Hematopoietic multipotent progenitor cell treated with erythropoietin and hydrocortisone succinate and interleukin-3 and kit ligand, for 6 days (in vitro differentiated cells): ENCODE measurements around the gene AKAP8L.

Experiments used
- DNase-seq: peaks from one replicate; pipeline ENCODE4 v3.0.0-alpha.2; 2015

The AKAP8L gene, protein sequence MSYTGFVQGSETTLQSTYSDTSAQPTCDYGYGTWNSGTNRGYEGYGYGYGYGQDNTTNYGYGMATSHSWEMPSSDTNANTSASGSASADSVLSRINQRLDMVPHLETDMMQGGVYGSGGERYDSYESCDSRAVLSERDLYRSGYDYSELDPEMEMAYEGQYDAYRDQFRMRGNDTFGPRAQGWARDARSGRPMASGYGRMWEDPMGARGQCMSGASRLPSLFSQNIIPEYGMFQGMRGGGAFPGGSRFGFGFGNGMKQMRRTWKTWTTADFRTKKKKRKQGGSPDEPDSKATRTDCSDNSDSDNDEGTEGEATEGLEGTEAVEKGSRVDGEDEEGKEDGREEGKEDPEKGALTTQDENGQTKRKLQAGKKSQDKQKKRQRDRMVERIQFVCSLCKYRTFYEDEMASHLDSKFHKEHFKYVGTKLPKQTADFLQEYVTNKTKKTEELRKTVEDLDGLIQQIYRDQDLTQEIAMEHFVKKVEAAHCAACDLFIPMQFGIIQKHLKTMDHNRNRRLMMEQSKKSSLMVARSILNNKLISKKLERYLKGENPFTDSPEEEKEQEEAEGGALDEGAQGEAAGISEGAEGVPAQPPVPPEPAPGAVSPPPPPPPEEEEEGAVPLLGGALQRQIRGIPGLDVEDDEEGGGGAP

DNA sequence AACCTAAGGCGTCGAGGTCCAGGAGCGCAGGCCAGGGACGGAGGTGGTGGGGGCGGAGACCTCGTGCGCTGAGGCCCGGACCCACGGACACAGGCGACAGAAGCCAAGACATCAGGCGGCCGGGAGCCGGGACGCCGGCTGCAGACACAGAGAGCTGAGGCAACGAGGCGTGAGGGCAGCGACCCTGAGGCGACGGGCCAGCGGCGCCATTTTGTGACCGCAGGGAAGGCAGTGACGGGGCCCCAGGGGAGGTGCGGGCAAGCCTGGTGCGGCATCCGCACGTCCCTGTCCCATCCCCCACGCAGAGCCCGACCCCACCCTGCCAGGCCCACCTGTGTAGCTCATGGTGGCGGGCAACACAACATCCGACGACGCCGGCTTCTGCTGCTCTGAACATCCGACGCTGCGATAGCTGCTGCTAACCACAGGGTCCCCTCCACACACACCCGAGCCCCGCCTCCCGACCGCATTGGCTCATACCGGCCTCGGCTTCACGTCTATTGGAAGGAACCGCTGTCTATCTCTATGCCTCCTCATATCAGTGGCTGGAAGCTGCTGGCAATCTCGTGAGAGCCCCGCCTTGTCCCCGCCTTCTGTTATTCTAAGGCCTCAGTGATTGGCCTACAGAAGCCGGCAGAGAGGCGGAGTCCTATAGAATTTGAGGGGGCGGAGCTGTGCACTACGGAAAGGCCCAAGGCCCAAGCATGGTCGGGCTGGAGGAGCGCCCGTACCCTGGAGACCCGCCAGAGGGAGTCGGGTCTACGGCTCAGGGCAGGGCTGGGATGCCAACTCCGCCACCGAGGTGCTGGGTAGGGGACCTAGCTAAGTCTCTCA lies at the start of gene AKAP8L:
AKAP8L (minus strand) TSS at position 410 of the 834 bp plus-strand sequence; CDS start at position 345, 65 bp downstream.
- peak; percentile 100 for DNase-seq

DNA sequence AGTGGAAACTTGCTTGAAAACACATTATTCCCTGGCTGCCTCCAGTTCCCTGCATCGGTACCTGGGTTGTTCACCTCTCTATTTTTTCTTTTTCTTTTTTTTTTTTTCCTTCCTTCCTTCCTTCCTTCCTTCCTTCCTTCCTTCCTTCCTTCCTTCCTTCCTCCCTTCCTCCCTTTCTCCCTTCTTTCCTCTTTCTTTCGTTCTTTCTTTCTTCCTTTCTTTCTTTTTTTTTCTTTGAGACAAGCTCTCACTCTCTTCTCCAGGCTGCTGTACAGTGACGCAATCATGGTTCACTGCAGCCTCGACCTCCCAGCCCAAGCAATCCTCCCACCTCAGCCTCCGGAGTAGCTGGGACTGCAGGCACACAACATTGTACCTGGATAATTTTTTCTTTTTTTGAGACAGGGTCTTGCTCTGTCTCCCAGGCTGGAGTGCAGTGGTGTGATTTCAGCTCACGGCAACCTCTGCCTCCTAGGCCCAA lies 49.0 kb upstream of the AKAP8L start:
- no peak for DNase-seq

DNA sequence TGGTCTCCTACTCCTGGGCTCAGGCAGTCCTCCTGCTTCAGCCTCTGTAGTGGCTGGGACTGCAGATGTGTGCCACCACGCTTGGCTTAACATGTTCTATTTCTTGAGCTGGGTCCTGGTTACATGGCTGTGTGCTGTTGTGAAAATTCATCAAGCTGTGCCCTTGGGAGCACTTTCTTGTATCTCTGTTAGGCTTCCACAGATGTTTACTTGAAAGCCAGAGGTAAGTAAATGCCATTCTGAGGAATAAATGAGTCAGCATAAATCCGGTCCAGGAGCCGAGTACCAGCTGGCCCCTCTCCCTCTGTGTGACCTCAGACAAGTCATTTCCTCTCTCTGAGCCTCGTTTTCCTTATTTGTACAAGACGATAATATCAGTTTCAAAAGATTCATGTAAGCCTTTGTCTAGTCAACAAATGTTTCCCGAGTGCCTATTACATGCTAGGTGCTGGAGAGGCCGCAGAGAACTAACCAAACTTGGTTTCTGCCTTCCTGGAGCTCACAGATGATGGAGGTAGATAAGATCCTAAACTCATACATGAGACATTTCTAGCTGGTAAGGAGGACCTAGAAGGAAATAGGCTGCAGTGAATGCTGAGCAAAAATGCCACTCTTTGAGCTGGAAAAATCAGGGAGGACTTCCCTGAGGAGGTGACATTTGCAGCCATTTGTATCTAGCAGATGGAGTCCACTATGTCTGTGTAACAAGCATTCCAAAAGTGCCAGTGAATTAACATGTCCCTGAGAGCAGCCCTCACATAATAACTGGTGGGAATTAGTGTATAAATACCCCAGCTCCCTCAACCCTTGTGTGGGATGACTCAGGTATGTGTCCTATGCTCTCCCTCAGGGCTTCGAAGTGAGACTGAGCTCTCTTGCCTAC lies 48.3 kb upstream of the AKAP8L start:
- DNase-seq, result peak; percentile 68

DNA sequence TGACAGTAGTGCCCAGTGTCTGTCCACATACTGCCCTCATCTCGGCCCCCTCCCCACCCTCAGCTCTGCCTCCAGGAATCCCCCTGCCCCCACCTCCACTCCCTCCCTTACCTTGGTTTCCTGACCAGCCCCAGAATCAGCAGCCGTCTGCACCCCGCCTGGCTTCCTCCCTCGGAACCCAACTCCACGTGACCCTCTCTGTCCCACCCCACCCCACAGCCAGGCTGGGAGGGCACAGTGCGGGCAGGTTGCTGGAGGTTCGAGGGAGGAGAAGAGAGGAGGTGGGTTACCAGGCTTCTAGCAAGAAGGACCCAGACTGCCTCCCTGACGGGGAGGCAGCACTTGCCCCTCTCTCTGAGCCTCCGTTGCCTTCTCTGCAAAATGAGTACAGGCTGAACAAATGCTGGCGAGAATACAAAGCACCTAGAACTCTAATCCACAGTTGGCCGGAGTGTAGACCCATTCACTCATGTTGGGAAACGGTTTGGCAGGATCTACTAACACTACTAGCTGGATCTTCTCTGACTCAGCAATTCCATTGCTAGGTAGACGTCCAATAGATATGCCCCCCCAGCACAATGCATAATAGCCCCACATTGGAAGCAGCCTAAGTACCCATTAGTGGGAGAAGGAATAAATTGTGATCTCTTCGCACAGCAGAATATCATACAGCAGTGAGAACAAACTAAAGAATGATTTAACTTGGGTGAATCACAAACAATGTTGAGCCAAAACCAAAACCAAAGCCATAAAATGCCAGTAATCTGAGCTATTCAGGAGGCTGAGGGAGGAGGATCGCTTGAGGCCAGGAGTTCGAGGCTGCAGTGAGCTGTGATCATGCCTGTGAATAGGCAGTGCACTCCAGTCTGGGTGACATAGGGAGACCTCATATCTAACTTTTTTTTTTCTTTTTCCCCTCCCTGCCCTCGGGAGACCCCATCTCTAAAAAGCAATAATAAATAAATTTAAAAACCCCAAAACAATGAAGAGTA lies 45.9 kb upstream of the AKAP8L start, which contains the start of gene RASAL3:
RASAL3 (minus strand) TSS at position 151 of the 992 bp plus-strand sequence. CDS start 186 bp downstream, outside the sequence.
- peak; percentile 81 for DNase-seq

DNA sequence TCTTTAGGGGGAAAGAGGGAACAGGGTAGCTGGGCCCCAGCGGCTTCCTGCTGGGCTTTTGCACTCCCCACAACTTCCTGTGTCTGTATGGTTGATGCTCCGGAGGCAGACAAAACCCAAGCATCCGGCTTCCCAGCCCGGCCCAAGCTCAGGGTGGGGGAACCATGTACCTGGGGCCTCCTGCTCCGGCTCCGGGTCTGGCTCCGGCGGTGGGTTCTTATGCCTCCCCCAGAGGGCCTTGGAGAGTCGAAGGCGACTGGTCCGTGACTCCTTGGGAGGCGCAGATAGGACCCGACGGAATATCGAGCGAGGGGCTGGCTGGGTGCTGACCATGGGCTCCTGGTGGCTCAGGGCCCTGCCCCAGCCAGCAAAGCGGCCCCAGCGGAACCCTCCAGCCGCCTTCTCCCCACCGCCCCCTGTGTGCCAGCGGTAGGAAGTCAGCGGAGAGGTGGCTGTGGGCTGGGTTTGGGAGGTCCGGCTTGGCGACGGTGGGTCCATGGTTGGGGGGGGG lies 45.1 kb upstream of the AKAP8L start:
- peak; percentile 72 for DNase-seq

DNA sequence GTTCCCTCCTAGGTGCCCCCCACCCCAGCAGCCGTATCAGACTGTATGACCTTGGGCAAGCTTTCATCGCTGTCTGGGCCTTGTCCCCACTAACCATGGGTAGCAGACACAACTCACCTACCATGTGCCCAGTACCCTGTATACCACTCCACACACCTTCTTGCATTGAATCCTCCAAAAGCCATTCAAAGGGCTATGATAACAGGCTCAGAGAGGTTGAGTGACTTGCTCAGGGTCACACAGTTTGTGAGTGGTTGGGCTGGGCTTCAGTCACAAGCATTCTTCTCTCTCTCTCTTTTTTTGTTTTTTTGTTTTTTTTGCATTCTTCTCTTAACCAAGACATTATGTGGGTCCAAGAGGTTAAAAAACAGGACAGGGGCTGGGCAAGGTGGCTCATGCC lies 42.9 kb upstream of the AKAP8L start:
- no peak for DNase-seq

DNA sequence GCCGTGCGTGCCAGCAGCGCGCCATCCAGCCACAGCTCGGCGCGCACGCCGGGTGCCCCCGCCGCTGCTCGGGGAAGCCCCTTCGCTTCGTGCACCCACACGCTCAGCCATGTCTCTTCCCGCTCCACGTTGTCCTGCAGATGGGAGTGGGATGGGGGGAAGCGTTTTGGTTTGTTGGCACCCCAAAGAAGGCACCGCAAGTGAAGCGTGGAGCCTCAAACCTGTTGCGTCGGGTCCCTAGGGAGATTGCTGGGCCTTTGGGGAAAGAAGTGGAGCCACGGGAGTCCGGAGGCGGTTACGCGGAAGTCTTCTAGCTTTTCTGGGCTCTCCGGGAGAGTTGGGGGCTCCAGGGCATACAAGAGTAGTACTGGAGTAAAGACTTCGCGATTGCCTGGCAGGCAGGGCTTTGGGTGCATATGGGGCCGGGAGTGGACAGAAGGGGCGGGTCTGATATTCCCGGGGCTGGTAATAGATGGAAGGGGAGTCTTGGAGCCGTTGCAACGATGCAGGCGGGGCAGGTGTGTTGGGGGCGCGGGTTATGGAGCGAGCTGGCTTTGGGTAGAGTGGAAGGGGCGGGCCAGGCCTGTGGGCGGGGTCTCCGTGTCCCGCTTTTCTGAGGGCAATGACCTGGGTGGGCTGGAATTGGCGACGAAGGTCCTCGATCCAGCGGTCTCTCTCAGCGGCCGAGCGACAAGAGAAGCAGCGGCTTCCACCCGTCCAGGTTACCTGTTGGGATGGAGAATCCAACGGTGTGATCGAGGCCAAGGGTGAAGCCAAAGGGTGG lies 39.1 kb upstream of the AKAP8L start:
- DNase-seq, result no peak

DNA sequence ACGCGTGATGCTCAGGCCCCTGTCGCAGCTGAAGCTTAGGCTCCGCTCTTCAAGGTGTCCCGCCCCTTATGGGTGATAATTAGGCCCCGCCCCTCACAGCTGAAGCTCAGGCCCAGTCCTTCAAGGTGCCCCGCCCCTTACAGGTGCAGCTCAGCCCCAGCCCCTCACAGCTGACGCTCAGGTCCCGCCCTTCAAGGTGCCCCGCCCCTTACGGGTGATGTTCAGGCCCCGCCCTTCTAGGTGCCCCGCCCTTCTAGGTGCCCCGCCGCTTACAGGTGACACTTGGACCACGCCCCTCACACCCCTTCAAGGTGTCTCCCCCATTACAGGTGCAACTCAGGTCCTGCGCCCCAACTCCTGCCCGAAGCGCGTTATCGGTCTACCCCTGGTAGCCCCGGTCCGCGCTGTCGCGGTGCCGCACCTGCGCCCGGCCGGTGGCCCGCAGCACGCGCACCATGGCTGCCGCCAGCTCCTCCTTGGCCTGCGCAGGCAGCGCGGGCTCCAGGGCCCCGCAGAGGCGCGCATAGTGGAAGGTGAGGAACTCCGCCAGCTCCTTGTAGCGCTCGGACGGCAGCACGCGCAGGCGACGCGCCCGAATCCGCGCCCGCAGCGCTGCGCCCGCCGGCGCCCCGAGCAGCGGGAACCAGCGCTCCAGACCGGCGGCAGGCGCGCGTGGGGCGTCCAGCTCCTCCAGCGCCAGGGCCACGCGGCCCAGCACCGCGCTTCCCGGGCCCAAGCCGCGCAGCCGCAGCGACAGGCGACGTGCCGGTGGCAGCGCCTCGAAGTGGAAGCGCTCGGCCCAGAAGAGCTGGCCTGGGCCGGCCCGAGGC lies 38.3 kb upstream of the AKAP8L start:
- peak; percentile 25 for DNase-seq

DNA sequence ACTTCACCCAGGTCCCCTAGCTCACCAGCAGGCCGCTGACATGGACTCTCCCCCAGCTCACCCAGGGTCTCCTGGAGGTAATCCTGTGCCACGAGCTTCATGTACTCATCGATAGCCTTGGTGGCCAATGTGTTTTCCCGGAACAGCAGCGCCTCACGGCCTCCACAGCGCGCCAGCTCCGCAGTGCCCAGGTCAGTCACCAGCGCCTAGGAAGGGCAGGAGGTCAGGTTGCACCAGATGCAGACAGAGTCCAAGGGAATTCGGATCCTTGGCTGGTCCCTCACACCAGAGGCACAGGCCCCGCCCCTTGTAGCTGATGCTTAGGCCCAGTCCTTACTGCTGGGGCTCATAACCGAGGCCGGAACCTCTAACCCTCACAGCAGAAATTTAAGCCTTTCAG lies 37.7 kb upstream of the AKAP8L start:
- DNase-seq, result no peak

DNA sequence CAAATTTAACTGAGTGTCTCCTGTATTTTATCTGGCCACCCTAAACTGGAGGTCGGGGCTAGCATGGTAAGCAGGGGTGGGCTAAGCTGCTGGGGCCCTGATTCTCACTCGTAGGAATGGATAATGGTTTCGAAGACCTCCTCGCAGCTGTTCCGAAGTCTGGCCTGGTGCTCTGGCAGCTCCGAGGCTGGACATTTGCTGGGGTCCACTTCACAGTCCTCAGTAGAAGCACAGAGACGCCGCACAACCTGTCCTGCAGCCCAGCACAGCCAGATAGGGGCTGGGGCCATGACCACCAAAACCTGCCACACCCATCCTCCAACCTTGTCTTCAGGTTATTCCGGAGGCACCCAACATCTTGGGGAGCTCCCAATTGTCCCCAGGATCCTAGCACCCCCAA lies 37.2 kb upstream of the AKAP8L start:
- no peak for DNase-seq

DNA sequence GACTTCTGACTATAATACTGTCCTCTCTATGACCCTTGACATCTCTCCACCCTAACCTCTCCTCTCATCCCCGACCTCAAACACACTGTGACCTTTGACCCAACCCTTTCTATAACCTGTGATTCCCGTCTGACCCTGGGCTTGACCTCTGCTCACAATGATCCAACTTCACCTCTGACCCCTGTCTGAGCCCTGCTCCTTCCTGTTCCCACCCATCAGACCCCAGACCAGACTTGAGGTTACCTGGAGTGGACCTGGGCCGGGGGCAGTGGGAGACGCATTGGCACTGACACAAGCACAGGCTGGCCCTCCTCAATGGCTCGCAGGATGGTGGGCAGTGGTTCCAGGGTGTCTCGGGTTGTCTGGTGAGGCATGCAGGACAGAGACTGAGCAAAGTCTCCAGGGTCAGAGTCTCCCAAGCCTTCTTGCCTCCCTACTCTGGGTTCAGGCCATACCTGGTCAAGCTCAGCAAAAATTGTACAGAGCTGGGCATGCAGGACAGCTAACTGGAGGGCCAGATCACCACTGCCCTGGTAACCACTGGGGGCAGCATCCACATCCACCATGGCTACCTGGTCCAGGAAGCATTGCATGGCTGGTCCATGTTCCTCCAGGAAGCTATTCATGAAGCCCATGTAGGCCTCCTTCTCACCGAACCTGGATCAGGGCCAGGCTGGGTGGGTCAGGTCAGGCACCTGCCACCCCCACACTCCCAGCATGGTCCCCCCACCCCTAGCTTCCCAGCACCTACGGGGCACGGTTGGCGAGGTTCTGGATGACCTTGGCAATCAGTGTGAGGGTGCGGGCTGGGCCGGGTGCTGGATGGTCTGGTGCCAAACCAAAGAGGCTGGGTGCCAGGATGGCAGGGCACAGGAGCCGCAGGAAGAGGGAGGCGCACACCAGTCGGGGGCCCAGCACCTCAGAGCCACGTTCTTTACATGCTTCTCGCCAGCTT lies 35.4 kb upstream of the AKAP8L start:
- no peak for DNase-seq

DNA sequence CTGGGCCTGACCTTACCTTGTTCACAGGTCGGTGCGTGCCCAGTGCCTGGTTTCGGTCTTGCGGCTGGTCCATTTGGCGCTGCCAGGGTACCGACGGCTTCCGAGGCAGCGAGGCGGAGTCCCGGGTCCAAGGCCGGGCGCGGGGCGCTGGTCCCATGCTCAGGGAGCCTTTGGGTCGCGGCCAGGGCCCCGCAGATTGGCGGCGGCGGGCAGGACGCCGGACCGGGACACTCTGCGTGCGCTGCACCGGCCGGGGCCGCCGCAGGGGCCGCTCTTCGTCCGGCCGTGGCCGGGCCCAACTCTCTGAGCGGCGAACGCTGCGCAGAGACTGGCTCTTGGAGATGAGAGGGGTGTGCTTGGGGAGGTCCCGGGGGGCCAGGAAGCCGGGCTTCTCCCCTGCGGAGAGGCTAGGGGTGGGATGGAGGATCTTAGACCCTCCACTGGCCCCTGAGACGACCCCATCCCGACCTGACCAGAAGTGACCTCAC lies 34.3 kb upstream of the AKAP8L start:
- DNase-seq, result no peak

DNA sequence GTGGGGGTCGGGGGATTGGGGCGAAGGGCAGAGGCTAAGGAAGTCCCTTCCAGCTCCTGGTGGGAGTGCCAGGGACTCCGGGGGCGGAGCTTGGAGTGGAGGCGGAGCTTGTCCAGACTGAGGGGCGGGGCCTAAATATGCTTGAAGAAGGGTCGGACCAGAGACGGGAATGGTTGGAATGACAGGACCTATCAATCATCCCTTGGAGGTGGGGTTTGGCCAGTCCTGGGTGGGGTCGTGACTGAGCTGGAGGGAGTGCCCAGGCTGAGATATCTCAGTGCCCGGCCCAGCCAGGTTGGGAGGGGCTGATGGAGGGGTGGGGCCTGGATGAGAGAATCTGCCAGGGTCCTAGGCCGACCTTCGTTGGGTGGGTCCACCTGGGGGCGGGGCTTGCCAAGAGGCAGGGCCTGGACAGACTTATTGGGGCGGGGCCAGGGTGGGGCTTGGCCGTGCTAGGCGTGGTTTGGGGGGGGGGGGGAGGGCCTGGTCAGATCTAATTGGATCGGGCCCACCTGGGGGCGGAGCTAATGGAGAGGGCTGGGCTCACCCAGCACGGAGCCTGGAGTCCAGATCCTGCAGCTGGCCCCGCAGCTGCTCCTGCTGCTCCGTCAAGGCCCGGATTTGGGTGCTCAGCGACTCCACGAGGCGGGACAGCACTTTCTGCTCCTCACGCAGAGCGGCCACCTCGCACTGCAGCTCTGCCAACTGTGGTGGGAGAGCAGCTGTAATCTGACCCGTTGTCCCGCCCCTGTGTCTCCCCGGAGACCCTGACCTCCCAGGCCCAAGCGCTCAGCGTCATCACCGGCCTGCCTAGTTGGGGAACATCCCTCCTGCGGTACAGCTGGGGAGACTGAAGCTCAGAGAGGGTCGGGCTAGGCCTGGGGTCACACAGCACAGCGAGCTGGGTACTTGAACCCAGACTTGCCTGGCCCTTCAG lies 33.6 kb upstream of the AKAP8L start:
- peak; percentile 87 for DNase-seq

DNA sequence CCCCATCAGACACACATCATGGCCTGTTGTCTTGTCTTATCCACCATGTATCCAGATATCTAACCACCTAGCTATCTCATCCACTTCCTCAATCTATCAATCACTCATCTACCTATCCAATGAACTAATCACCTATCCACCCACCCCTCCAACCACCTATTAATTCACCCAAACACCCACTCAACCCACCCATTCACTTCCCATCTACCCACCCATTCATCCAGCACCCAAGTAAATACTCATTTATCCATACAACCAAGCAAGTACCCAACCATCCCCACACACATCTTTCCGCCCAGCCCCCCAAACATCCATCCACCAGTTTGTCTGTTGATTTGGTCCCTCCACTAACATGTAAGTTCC lies 31.7 kb upstream of the AKAP8L start:
- no peak for DNase-seq

DNA sequence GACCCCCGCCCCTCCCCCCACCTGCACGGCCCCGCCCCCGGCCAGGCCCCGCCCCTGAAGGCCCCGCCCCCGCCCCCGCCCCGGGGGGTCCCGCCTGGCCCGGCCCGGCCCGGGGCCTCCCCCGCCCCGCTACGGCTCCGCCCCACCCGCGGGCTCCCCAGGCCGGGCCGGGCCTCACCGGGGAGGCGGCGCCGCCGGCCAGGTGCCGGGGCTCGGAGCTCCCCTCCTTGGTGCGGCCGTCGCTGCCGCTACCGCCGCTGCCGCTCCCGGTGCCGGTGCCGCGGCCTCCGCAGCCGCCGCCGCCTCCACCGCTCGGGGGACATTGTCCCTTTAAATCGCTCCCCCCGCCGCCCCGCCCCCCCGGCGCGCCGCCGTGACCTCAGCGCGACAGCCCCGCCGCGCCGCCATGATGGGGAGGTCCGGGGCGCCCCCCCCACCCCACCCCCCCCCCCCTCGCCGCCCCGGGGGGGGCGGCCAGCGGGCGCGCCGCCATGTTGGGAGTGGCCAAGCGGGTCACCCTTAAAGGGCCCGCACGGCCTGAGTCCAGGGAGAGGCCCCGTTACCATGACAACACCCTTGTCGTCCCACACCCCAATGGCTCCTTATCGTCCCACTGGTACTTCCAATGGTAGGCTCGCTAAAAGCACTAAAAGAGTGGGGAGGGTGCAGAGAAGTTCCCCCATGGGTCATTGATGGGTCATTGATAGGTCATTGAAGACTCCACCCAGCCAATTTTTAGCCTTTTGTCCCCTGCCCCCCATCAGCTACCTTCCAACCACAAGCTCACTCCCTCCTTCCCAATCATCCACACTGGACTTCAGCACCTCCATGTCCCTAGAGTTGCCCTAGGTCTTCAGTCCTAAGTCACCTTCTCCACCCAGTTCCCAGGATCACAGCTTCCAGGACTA lies 31.1 kb upstream of the AKAP8L start, which contains the start of gene WIZ:
WIZ (minus strand) TSS at position 337 of the 908 bp plus-strand sequence. CDS start 1,649 bp downstream, outside the sequence.
- peak; percentile 85 for DNase-seq
